ENCODE results near the gene SHROOM3.

DNA sequence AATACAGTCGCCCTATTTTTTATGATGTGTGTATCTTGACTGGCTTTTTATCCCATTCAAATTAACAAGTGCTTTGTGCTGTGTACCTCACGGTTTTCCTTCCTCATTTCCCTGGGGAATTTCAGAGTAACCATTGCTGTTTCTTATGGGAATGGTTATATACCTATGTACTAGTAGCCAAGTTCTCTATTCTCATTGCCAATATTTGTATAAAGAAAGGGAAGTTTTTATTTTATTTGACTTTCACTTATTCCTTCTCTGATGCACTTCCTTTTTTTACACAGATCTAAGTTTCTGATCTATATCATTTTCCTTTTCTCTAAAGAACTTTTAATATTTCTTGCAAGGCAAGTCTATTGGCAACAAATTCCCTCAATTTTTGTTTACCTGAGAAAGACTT, 281.6 kb downstream of the SHROOM3 start:
- TF ChIP-seq, protein P1, sequence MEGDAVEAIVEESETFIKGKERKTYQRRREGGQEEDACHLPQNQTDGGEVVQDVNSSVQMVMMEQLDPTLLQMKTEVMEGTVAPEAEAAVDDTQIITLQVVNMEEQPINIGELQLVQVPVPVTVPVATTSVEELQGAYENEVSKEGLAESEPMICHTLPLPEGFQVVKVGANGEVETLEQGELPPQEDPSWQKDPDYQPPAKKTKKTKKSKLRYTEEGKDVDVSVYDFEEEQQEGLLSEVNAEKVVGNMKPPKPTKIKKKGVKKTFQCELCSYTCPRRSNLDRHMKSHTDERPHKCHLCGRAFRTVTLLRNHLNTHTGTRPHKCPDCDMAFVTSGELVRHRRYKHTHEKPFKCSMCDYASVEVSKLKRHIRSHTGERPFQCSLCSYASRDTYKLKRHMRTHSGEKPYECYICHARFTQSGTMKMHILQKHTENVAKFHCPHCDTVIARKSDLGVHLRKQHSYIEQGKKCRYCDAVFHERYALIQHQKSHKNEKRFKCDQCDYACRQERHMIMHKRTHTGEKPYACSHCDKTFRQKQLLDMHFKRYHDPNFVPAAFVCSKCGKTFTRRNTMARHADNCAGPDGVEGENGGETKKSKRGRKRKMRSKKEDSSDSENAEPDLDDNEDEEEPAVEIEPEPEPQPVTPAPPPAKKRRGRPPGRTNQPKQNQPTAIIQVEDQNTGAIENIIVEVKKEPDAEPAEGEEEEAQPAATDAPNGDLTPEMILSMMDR (IDR thresholded peaks at IDR 0.05), result no peak
- TF ChIP-seq POLR2A (IDR thresholded peaks at IDR 0.05), result no peak

All from Peyer's patch (tissue), 4 donors.